ENCODE measurements around the gene CDC42.
A peak's percentile ranks its signal among the peaks of the same experiment; 100 is the strongest.

The CDC42 gene

DNA sequence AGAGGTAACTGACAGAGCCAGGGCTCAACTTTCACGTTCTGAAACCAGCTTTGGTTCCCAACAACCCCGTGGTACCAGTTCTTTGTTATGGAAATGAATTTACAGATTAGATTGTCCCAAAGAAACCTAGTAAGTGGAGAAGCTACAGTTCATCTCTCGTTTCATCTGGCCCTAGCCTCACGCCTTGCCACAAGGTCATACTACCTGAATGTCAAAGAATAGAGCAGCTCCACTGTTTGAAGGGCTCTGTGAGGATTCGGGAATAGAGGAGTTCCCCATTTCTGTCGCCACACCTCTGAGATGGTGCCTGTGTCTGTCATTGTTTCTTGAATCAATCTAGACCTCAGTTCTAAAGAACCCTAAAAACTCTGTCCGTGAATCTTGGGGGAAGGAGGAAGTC is 15.0 kb upstream of the CDC42 start:
- DNase-seq (ENCODE audit: low read depth) = no peak

DNA sequence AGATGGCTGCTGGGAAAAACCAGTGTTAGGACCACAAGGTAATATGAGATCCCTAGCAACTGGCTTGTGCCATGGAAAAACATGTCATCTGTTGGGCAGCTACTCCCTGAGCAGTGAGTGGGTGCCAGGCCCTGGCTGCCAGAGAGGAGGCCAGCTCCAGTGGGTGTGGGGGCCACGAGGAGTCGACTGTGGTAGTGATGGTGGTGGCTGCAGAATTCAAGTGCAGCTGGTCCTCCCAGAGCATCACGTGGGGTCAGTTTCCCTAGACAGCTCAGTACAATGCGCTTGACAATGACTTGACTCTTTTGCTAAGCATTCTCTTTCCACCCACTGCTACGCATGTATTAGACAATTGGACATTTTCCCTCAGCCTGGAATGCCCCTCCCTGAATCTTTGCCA is 14.5 kb upstream of the CDC42 start:
- no peak for DNase-seq (ENCODE audit: low read depth)

DNA sequence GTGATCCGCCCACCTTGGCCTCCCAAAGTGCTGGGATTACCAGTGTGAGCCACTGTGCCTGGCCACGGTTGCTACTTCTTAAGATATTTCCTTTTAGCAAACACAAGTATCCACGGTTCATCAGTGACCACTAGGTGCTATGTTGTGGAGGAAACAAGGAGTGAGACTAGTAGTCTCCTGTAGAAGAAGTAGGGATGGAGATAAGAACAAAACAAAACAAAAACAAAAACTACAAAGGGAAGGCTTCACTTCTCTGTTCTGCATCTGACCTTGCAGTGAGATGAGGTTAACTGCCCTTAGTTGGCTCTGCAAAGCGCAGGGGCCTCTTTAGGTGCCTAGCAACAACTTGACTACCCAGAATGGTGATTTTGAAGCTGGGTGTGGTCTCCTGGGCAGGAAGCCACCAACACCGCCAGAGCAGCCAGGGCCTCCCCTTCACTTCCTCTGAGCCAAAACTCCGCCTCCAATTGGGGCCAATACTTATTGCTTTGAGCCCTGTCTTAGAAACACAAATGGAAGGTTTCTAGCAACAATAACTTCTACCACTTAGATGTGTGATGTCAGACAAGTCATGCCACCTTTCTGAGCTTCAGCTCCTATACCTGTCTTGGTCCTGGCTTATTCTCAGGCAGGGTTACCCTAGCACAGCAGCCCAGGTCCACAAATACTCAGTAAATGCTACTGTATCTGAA is 12.8 kb upstream of the CDC42 start:
- no peak for DNase-seq (ENCODE audit: low read depth)

DNA sequence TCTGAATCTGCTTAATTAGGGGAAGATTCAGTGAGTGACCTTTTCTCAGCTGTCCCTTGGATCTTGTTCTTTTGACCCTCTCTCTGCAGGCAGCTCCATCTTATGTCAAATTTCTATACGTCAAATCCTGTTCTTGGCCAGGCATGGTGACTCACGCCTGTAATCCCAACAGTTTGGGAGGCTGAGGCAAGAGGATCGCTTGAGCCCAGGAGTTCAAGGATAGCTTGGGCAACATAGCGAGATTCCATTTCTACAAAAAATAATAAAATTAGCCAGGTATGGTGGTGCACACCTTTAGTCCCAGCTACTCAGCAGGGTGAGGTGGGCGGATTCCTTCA is 12.3 kb upstream of the CDC42 start:
- DNase-seq (ENCODE audit: low read depth) = no peak

DNA sequence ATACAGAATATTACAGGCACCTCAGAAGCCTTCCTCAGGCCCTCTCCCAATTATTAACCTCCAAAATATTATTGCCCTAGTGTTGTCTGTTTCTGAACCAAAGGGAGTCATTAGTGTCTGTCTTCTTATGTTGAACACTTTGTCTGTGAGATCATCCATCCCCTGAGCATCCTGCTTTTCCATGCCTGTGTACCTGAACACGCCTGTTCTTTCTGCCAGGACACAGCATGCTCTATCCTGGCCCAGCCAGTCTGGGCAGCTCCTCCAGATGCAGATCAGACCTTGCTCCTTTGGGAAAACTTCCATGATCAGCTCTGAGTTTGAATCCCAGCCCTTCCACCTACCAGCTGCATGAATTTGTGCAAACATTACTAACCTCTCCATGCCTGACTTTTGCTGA is 11.0 kb upstream of the CDC42 start:
- no peak for DNase-seq (ENCODE audit: low read depth)

DNA sequence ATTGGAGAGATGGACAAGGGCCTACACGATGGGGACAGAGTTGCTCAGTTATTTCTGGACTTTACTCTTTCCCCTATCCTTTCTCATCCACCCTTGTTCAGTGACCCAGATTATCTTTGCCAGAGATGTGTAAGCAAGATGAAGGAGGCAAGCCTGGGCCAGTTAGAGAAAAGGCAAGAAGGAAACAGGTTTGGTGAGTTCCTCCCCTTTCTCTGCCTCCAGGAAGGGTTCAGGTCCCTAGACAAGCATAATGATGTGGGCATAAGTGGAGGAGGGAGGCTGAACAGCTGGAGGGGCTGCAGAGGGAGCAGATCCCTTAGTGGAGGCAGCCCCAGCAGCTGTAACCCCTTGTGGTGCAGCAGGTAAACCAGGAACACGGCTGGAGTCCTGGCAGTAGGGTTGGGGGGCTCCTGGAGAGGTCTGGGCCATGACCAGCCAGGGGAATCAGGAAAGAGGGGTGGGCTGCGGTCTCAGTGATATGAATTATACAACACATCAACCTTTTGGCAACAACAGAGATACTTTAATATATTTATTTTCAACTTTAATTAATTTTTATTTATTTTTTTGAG is 9.2 kb upstream of the CDC42 start:
- no peak for DNase-seq (ENCODE audit: low read depth)

DNA sequence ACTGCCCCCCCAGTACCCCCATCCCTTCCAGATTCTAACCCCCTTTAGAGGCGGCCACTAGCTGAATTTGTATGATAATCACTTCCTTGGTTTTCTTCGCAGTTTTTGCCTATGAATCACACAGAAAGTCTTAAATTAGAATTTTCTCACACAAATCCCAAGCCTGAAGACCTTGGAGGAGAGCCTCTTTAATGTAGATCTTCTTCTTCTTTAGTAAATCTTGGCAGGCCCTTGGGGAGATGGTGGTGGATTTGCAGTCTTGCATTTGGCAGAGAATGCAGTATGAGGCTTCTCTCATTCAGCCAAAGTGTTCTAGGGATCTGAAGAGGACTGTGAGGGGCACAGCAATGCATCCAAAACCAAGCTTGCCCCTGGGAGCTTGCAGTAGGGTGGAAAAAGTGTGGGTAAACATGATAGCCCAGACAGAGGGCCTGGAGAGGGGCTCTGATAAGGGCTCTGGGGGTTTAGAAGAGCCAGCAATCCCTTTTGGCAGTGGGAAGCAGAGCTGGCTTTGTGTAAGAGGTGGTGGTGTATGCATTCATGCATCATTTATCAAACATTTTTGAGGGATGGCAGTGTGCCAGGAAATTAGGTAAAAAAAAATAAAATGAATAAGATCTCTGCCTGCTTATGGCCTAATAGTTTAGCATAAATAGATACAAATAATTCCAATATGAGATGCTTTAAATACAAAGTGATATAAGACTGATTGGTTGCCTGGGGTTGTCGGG is 7.7 kb upstream of the CDC42 start:
- DNase-seq (ENCODE audit: low read depth) = peak; percentile 70

DNA sequence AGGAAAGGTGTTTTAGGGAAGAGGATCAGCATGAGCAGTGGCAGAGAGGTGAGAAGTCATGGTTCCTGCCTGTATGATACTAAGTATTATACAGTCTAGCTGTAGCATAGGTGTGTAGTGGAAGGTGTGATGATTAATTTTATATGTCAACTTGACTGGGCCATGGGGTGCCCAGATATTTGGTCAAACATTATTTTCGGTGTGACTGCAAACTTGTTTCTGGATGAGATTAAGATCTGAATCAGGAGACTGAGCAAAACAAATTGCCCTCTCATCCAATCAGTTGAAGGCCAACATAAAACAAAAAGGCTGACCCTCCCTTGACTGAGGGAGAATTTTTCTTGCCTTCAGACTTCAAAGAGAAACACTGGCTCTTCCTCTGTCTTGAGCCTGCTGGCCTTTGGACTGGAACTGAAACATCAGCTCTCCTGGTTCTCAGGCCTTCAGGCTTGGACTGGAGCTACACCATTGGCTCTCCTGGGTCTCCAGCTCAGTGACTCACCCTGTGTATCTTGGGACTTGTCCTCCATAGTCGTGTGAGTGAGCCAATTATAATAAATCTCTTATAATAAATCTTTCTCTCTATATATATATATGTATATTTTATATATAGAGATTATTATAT is 6.8 kb upstream of the CDC42 start:
- no peak for DNase-seq (ENCODE audit: low read depth)

DNA sequence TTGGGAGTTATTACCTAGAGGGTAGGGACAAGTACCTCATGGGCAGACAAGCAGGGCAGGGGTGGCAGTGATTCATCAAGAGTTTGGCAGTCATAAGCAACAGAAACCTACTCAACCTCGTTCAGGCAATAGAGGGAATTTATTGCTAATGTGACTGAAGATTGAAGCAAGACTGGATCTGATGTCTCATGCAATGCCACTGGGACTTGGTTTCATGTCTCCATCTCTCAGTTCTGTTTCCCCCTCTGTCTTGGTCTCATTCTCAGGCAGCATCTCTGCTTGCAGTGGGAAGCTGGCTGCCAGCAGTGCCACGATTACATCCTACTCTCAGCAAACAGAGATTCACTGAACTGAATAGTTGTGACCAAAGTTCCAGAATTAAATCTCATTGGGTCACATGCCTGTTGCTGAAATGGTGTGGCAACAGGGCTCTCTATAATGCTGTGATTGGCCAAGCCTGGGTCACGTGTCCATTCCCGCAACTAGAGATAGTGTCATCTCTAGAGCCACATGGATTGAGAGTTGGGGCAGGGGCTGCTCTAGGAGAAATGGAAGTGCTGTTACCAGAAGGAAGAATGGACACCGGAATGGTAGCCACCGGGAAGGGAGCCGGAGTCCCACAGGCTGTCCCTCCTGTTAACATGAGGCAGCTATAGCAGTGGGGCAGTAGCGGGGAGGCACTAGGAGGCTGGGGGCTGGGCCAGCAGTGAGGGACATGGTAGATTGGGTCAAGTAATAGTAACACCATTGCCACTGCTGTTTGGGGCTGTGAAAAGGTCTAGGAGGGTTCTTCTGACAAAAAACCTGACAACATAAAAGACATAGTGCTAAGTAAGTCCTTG is 3.9 kb upstream of the CDC42 start:
- no peak for DNase-seq (ENCODE audit: low read depth)

DNA sequence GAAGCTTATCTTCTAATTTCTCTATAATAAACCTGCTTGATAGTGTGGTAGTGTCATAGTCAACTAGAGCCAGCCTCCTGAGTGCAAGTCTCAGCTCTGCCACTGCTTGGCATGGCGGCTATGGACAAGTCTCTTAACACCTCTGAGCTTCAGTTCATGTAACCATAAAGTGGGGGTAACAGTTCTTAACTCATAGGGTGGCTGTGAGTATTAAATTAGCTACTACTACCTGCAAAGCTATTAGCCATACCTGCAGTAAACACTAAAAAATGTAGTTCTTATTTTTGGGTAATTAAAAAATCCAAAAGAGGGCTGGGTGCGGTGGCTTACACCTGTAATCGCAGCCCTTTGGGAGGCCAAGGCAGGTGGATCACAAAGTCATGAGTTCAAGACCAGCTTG is 2.2 kb upstream of the CDC42 start:
- no peak for DNase-seq (ENCODE audit: low read depth)

DNA sequence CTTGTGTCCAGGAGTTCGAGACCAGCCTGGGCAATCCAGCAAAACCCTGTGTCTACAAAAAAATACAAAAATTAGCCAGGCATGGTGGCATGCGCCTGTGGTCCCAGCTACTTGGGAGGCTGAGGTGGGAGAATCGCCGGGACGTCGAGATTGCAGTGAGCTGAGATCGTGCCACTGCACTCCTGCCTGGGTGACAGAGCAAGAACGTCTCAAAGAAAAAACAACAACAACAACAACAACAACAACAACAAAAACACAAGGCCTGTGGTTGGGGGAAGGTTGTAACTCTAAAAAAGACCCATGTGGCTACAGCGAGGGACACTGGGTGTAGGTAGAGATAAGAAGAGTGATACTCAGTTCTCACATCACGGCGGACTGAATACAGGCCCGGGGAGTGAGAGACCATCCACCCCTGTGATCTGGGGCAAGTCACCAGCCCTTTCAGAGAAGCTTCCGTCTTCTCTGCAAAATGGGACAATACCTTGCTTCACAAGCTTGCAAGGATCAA is 848 bp upstream of the CDC42 start:
- DNase-seq (ENCODE audit: low read depth) = no peak

DNA sequence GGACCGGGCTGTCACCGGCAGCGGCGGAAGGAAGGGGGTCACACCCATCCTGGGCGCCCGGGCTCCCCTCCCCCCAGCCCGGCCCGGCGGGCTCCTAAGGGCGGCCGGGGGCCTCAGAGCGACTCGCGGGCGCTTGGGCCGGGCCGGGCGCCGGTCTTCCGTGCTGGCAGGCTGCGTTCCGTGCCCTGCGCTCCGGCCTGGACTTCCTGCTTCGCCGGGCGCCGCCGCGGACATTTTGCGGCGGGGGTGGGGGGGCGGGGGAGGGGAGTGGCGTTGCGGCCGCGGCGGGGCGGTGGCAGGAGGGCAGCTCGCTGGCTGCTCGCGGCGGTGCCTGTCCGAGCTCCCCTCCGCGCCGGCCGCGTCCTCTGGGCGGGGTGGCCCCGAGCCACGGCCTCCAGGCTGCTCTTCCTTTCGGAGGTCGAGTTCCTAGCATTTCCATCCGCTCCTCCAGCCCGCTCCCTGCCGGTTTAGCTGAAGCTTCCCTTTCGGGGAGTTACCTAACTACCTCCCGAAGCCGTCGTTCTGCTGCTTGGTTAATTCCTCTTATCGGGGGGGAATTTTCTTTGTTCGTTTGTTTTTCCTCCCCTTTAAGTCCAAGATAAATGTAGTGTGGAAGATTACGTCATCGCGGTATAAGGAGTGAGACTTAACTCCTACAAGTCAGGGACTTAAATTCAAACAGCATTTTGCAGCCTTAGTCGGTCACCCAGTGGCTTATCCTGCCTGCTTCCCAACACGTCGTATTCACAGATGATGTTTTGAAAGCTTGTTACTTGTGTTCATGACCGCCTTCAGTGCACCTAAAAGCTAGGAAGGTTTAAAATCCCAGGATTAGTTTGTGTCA is 730 bp downstream of the CDC42 start:
- DNase-seq (ENCODE audit: low read depth) = peak; percentile 61

DNA sequence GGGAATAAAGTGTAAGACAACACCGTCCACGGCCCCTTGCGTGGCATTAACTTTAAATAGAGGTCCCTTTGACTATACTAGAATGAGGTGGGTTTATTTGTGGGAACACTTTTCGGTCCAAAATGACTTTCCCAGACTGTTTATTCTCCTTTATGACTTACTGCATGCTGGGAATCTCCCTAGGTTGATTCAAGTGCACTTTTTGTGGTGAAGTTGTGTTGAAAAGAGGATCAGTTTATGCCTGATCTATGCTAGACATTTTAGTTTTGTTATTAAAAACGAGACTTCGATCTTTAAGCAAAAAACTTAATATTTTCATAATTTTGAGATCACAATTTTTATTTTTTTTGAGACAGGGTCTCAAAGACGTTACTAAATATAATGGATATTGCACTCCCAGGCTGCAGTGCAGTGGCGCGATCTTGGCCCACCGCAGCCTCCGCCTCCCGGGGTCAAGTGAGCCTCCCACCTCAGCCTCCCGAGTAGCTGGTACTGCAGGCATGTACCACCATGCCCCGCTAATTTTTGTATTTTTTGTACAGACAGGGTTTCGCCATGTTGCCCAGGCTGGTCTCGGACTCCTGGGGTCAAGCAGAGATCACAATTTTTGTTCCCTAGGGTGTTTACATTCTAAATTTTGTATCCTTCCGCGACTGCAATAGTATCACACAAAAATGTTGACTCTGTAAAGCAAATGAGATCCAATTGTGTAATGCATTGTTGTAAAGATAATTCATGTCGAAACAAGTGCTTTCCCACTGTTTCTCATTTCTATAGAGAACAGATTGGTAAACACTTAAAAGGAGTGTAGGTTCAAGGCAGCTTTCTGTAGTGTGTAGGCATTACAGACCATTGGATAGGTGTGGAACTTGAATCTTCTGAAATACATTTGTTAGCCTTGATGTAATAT is 1.6 kb downstream of the CDC42 start:
- DNase-seq (ENCODE audit: low read depth) = no peak

DNA sequence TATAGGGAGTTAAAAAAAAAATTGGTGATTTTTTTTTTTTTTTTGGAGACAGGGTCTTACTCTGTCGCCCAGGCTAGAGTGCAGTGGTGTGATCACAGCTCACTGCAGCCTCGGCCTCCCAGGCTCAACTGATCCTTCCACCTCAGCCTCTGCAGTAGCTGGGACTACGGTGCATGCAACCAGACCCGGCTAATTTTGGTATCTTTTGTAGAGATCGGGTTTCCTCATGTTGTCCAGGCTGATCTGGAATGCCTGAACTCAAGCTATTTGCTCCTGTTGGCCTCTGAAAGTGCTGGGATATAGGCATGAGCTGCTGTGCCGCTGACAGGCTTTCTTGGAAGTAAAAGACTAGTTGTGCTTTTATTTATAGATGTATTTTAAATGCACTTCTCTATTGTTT is 3.0 kb downstream of the CDC42 start:
- DNase-seq (ENCODE audit: low read depth) = no peak

DNA sequence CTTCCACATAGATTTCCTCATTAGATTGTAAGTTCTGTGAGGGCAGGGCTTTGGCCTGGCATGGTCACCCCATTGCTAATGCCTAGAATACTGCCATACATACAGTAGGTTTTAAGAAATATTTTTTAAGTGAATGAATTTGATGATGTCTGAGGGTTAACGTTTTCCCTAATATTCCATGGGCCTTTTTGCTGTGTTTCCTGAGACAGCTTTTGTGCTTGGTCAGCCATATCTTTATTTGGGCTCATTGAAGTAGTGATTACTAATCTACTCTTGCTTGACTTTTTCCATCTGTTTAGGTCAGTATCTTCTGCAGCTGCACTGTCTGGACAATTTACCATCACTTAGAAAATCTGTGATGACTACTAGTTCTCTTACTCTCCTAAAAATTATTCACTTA is 3.5 kb downstream of the CDC42 start:
- no peak for DNase-seq (ENCODE audit: low read depth)

DNA sequence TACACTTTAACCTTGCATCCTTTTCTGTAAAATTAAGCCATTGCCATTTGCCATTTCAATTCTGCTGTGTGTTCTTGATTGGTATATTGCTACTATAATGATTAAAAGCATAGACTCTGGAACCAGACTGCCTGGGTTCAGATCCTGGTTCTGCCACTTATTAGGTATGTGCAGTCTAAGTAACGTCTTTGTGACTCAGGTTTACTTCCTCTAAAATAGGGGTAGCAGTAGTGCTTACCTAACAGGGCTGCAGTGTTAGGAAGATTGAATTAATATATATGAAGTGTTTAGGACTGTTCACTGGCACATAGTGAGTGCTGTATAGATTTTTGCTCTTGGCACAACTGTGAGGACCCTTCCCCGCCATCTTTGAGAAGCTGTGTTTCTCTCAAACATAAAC is 4.4 kb downstream of the CDC42 start:
- DNase-seq (ENCODE audit: low read depth) = no peak

DNA sequence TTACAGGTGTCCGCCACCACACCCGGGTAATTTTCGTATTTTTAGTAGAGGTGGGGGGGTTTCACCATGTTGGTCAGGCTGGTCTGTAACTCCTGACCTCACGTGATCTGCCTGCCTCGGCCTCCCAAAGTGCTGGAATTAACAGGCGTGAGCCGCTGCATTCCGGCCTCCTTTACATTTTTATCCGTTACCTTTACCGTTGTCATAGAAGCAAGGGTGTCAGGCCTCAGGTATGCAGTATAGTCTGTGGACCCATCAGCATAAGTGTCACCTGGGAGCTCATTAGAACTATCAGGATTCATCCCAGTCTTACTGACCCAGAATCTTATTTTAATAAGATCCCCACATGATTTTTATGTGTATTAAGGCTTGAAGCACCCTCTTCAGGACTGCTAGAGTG is 5.4 kb downstream of the CDC42 start:
- no peak for DNase-seq (ENCODE audit: low read depth)

DNA sequence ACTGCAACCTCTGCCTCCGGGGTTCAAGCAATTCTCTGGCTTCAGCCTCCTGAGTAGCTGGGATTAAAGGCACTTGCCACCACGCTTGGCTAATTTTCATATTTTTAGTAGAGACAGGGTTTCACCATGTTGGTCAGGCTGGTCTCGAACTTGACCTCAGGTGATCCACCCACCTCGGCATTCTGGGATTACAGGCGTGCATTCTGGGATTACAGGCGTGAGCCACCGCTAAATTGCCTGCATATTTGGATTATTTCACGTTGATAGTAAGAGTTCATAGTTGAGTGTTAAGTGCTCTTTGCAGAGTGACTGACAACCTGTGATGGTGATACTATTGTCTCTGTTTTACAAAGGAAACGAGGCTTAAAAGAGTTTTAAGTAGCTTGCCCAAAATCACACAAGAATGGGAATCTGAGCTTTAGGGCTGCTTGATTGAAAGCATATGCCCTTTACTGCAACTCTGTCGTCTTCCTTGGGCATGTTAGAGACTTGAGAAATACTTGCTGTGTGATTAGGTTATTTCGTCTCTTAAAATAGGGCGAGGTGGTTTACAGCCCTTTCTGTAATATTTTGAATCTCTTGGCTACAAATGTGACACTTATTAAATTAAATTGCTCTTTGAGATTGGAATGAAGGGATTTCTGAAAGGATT is 12.4 kb downstream of the CDC42 start:
- no peak for DNase-seq (ENCODE audit: low read depth)

DNA sequence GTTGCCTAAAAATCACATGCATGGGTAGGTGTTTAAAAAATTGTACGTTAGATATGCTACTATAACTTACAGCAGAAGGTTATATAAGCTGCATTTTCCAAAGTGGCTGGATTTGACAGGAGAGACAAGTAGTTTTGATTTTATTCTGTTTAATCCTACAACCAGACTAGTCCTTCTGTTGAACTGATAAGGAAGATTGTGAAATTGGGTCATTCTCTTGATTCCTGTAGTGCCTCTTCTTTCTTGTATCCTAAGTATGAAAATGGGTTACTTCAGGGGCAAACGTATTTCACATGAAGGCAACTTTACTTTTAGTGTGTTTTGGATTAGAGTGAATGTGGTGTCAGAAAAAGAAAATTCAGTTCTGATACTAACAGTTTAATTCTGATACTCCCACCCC is 19.0 kb downstream of the CDC42 start:
- DNase-seq (ENCODE audit: low read depth) = no peak

DNA sequence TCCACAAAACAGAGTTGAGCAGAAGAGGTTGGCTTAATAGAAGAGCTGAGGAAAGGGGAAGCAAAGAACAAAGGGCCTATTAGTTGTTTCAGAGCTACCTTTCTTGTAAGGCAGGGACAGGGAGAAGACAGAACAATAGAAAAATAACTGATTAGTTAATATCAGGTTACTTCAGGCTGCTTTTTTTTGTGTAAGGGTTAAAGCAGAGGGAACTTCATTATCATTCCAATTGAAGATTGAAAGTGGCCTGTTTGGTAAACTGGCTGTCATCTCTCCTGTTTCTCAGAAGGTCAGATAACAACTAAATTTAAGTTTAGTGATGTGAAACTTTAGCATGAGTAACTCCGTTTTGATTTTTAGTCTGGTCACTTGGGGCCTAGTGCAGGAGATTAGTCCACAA is 22.3 kb downstream of the CDC42 start:
- no peak for DNase-seq (ENCODE audit: low read depth)

Measured in non-pigmented ciliary epithelial cell (primary cell).